K562 (cell line): Measurements from ENCODE around the gene PRMT5. TPM values are rescaled to one million over a fixed set of nuclear protein-coding genes. Genes with fewer than 3 reads are reported as not detected.

Experiments
- AFF1 ChIP-seq, 2 experiments: fragments of 450-650 bp; IDR thresholded peaks; 2 replicates each; pipeline ENCODE4 v1.6.1; 2018; ENCODE audit warnings: mild to moderate bottlenecking in 2 of 2, low read depth in 1 of 2; ENCODE audit not compliant: partially characterized antibody in 2 of 2
- ELF2 ChIP-seq: fragments of 250-450 bp; sonication (Bioruptor Pico); IDR thresholded peaks from 2 replicates; pipeline ENCODE4 v1.5.0; 2021; ENCODE audit warnings: mild to moderate bottlenecking
- GATA2 ChIP-seq: sonication (generic); formaldehyde crosslinking; IDR thresholded peaks from 2 replicates; pipeline ENCODE4 v1.4.0; 2020; ENCODE audit warnings: mild to moderate bottlenecking, missing genetic modification reagents
- ILK ChIP-seq: fragments of 450-650 bp; IDR thresholded peaks from 2 replicates; pipeline ENCODE4 v1.6.1; 2016; ENCODE audit warnings: missing genetic modification characterization, low read depth, mild to moderate bottlenecking, missing compliant biosample characterization, moderate library complexity, borderline replicate concordance
- NR4A1 ChIP-seq, 2 experiments: fragments of 250-450 bp in 1 of 2; fragments of 450-650 bp in 1 of 2; sonication (Bioruptor Pico) in 1 of 2; IDR thresholded peaks; 2 replicates each; pipeline versions ENCODE4 v1.4.0 to v1.6.1; 2016 to 2020; ENCODE audit warnings: mild to moderate bottlenecking in 2 of 2, missing compliant biosample characterization in 1 of 2, missing genetic modification characterization in 1 of 2, moderate library complexity in 1 of 2
- NUFIP1 ChIP-seq: fragments of 450-650 bp; IDR thresholded peaks from 2 replicates; pipeline ENCODE4 v1.6.1; 2018; ENCODE audit not compliant: partially characterized antibody
- POLR2AphosphoS5 ChIP-seq: IDR thresholded peaks from 2 replicates; pipeline ENCODE4 v1.6.1; 2011; ENCODE audit warnings: mild to moderate bottlenecking, low read depth, low read length, moderate library complexity; ENCODE audit not compliant: control insufficient read depth, insufficient read depth
- RBBP5 ChIP-seq: fragments of 200-600 bp; sonication (generic); IDR thresholded peaks from 2 replicates; pipeline ENCODE4 v1.6.1; 2012; ENCODE audit warnings: borderline replicate concordance, mild to moderate bottlenecking, low read length, control low read depth, inconsistent platforms; ENCODE audit not compliant: insufficient read depth, poor library complexity, severe bottlenecking
- RBM39 ChIP-seq: fragments of 200-400 bp; formaldehyde crosslinking; optimal IDR thresholded peaks from 2 replicates; pipeline ENCODE3; 2018; ENCODE audit warnings: low read depth, low read length
- SIN3A ChIP-seq, 2 experiments: fragments of 150-350 bp in 1 of 2; IDR thresholded peaks; 2 replicates each; pipeline ENCODE4 v1.6.1; 2011 to 2016; ENCODE audit warnings: borderline replicate concordance in 2 of 2, low read depth in 2 of 2, low read length in 2 of 2, mild to moderate bottlenecking in 2 of 2, moderate library complexity in 2 of 2; ENCODE audit not compliant: control insufficient read depth in 1 of 2
- SNAPC5 ChIP-seq: fragments of 250-450 bp; sonication (Bioruptor Pico); IDR thresholded peaks from 2 replicates; pipeline ENCODE4 v1.8.0; 2021; ENCODE audit warnings: moderate library complexity, mild to moderate bottlenecking, inconsistent platforms
- TBP ChIP-seq: optimal IDR thresholded peaks from 2 replicates; pipeline ENCODE3; 2011; ENCODE audit warnings: low read depth, low read length, improper control_type of control experiment
- TEAD2 ChIP-seq: fragments of 450-650 bp; IDR thresholded peaks from 2 replicates; pipeline ENCODE4 v1.6.1; 2016; ENCODE audit warnings: missing genetic modification characterization, control low read depth, missing compliant biosample characterization
- TFE3 ChIP-seq: fragments of 450-650 bp; formaldehyde crosslinking; IDR thresholded peaks from 2 replicates; pipeline ENCODE4 v1.4.0; 2020; ENCODE audit warnings: mild to moderate bottlenecking, mixed read lengths
- THAP12 ChIP-seq: fragments of 250-450 bp; sonication (Bioruptor Pico); IDR thresholded peaks from 2 replicates; pipeline ENCODE4 v1.9.0; 2021; ENCODE audit warnings: mild to moderate bottlenecking, inconsistent platforms
- ZBTB17 ChIP-seq: fragments of 450-650 bp; formaldehyde crosslinking; IDR thresholded peaks from 2 replicates; pipeline ENCODE4 v1.4.0; 2020; ENCODE audit warnings: mild to moderate bottlenecking
- ZNF174 ChIP-seq: fragments of 250-450 bp; sonication (Bioruptor Pico); IDR thresholded peaks from 2 replicates; pipeline ENCODE4 v1.4.0; 2020; ENCODE audit warnings: mild to moderate bottlenecking
- ZNF224 ChIP-seq: sonication (generic); formaldehyde crosslinking; IDR thresholded peaks from 2 replicates; pipeline ENCODE4 v1.8.0; 2022; ENCODE audit warnings: mild to moderate bottlenecking, missing genetic modification reagents
- polyA plus RNA-seq, 8 experiments: library from polyadenylated mRNA; depleted of rRNA in 4 of 8; stranded (reverse) in 5 of 8; unstranded in 3 of 8; fragments of >200 nt; fragmentation: Nextera tagmentation in 2 of 8; fragmentation: Illumina TruSeq in 1 of 8; extraction: Ambion mirVana in 2 of 8; extraction: Trizol in 1 of 8; gene quantifications; 2 replicates each; pipeline versions ENCODE4 v1.2.1 to v1.2.3, GENCODE V29; 2011 to 2014; ENCODE audit warnings: inconsistent platforms in 1 of 8, missing spikeins in 1 of 8
- total RNA-seq, 7 experiments: library from RNA; depleted of rRNA in 6 of 7; stranded (reverse); fragments of >200 nt in 6 of 7; fragmentation: Illumina TruSeq in 2 of 7; extraction: Trizol in 2 of 7; gene quantifications; 2 replicates each; pipeline versions ENCODE4 v1.2.1 to v1.2.3, GENCODE V29; 2011 to 2021; ENCODE audit warnings: low replicate concordance in 1 of 7

Gene PRMT5
- total and polyA plus RNA-seq, 9 of the 15 experiments (the other 6 are each of a cell fraction or from before 2014, with no cell fraction given), result 114 to 552 (median 222) TPM

GRCh38 chr14:22872033-22872832 lies 56.9 kb downstream of the PRMT5 start (continued):
- TF ChIP-seq THAP12 (CRISPR knock-in tag) (no peak), ILK (tag) (no peak), ZNF224 (CRISPR knock-in tag) (no peak), POLR2AphosphoS5 (peak; percentile 54; the same call in 1 of the 2 replicates), TBP (peak; percentile 41), TEAD2 (tag) (no peak), AFF1 (IDR thresholded peaks at IDR 0.05; ENCODE audit: low read depth in 1 of 2, partially characterized antibody in 2 of 2) (no peak), ZBTB17 (CRISPR knock-in tag) (peak; percentile 2; the same call in 1 of the 2 replicates), RBM39 (no peak), NUFIP1 (no peak), TFE3 (no peak), ZNF174 (CRISPR knock-in tag) (no peak), GATA2 (CRISPR knock-in tag) (no peak), NR4A1 (CRISPR knock-in tag; IDR thresholded peaks at IDR 0.05) (no peak), NR4A1 (tag; IDR thresholded peaks at IDR 0.05) (no peak), SIN3A (IDR thresholded peaks at IDR 0.05; ENCODE audit: borderline replicate concordance in 2 of 2, control insufficient read depth in 1 of 2, low read depth in 2 of 2, low read length in 2 of 2) (peak in 1 of 2 experiments; percentile 61; a peak in 1 of 4 replicates), RBBP5 (no peak), ELF2 (CRISPR knock-in tag) (no peak), SNAPC5 (no peak)
